Testis (tissue), 3 donors: ENCODE results near the gene FSD2. TPM values are rescaled to one million over a fixed set of nuclear protein-coding genes. Genes with fewer than 3 reads are reported as not detected.
"Not testable (repeated sequence)": the region's sequence is repeated elsewhere in the genome, so short reads cannot be mapped to it uniquely, and the experiment has no call there.

Experiments used
- DNase-seq: peaks from one replicate; pipeline ENCODE4 v3.0.0-alpha.2; 2019
- H3K27ac ChIP-seq, 2 donors: fragments of 200-600 bp; sonication (generic); one replicate each; pipeline ENCODE4 v1.5.1; 2019
- H3K27me3 ChIP-seq: fragments of 200-600 bp; sonication (generic); one replicate; pipeline ENCODE4 v1.5.1; 2019
- H3K36me3 ChIP-seq: fragments of 200-600 bp; sonication (generic); one replicate; pipeline ENCODE4 v1.5.1; 2017; ENCODE audit warnings: low read depth; ENCODE audit errors: missing control alignments
- H3K4me1 ChIP-seq: fragments of 200-600 bp; sonication (generic); one replicate; pipeline ENCODE4 v1.5.1; 2019
- H3K4me3 ChIP-seq, 2 donors: fragments of 200-600 bp; sonication (generic); one replicate each; pipeline ENCODE4 v1.5.1; 2017 to 2019
- H3K9me3 ChIP-seq: fragments of 200-600 bp; sonication (generic); one replicate; pipeline ENCODE4 v1.5.1; 2017
- CTCF ChIP-seq, 3 experiments: fragments of 450-650 bp in 2 of 3; fragments of 200-600 bp in 1 of 3; sonication (generic) in 1 of 3; IDR thresholded peaks; one replicate each; pipeline ENCODE4 v1.5.1; 2016 to 2019; ENCODE audit warnings: antibody characterized with exemption in 3 of 3, mild to moderate bottlenecking in 2 of 3, moderate library complexity in 1 of 3
- POLR2A ChIP-seq: fragments of 450-650 bp; IDR thresholded peaks from one replicate; pipeline ENCODE4 v1.6.1; 2017; ENCODE audit warnings: antibody characterized with exemption, mild to moderate bottlenecking, moderate library complexity
- WGBS, 2 donors: methylation state at CpG; one replicate each; pipeline ENCODE4 v1.1.5; 2018; 5-methylcytosine and 5-hydroxymethylcytosine counted together
- intact Hi-C: fragments of 100-400 bp; cut with DNase I; formaldehyde crosslinking; loops from one replicate; pipeline ENCODE4 v1.15.1; 2023; ENCODE audit warnings: low total_unique reads
- polyA plus RNA-seq: library from polyadenylated mRNA; stranded (reverse); fragments of 350-450 nt; fragmentation: Illumina TruSeq; extraction: RNeasy Lipid Tissue Mini Kit (QIAGEN cat#74804); gene quantifications from one replicate; pipeline ENCODE4 v1.2.3, GENCODE V29; 2014; ENCODE audit warnings: low read depth, low replicate concordance; ENCODE audit not compliant: insufficient read depth
- total RNA-seq, 2 donors: library from RNA; depleted of rRNA; stranded (reverse); fragments of >200 nt; gene quantifications; one replicate each; pipeline ENCODE4 v1.2.3, GENCODE V29; 2016

The FSD2 gene
- total and polyA plus RNA-seq, 3 donors from 2014 or later: 0.19 to 0.95 TPM; not detected in 1

- intact Hi-C loops: no loop called here
- no peak overlapping the region for H3K27ac ChIP-seq
- no peaks in the 10 kb centered on the region for H3K4me1 ChIP-seq
- TF ChIP-seq CTCF (IDR thresholded peaks at IDR 0.05): no peak
- no peak for TF ChIP-seq POLR2A
- no peaks in the 10 kb centered on the region for H3K36me3 ChIP-seq
- no peaks in the 10 kb centered on the region for H3K9me3 ChIP-seq
- 80 to 89% methylated on average over 7 of the region's 7 CpGs for WGBS, 2 donors
- no peak overlapping the region for H3K4me3 ChIP-seq
- no peaks in the 10 kb centered on the region for H3K27me3 ChIP-seq
- no peak for DNase-seq
Measured at GRCh38 chr15:82774496-82774895, 31.4 kb downstream of the FSD2 start.

- DNase-seq: no peak
- intact Hi-C loops: no loop called here
- Histone ChIP-seq H3K27ac (no peak overlapping the region), H3K36me3 (no peaks in the 10 kb centered on the region), H3K4me1 (no peaks in the 10 kb centered on the region), H3K27me3 (no peaks in the 10 kb centered on the region), H3K9me3 (no peaks in the 10 kb centered on the region), H3K4me3 (no peak overlapping the region)
- 91 to 92% methylated on average over 4 to 12 of the region's 12 CpGs for WGBS, 2 donors
- TF ChIP-seq CTCF (IDR thresholded peaks at IDR 0.05): no peak
- TF ChIP-seq POLR2A: no peak
Measured at GRCh38 chr15:82771789-82772607, 33.9 kb downstream of the FSD2 start.

GRCh38 chr15:82768414-82769054, 37.3 kb downstream of the FSD2 start:
- intact Hi-C loops: no loop called here
- H3K36me3 ChIP-seq: no peaks in the 10 kb centered on the region
- H3K4me1 ChIP-seq: no peaks in the 10 kb centered on the region
- H3K27me3 ChIP-seq: no peaks in the 10 kb centered on the region
- H3K27ac ChIP-seq: no peak overlapping the region
- H3K4me3 ChIP-seq: no peak overlapping the region
- WGBS, 2 donors: 88 to 90% methylated on average over 4 of the region's 4 CpGs
- no peak for DNase-seq
- TF ChIP-seq POLR2A (no peak), CTCF (IDR thresholded peaks at IDR 0.05) (no peak)
- H3K9me3 ChIP-seq: no peaks in the 10 kb centered on the region

- intact Hi-C loops: no loop called here
- no peaks in the 10 kb centered on the region for H3K36me3 ChIP-seq
- no peak for TF ChIP-seq CTCF (IDR thresholded peaks at IDR 0.05)
- TF ChIP-seq POLR2A: no peak
- DNase-seq: no peak
- H3K27ac ChIP-seq: no peak overlapping the region
- no peaks in the 10 kb centered on the region for H3K4me1 ChIP-seq
- H3K4me3 ChIP-seq: no peak overlapping the region
- no peaks in the 10 kb centered on the region for H3K27me3 ChIP-seq
- H3K9me3 ChIP-seq: no peaks in the 10 kb centered on the region
- WGBS, 2 donors: 86 to 92% methylated on average over 1 to 2 of the region's 2 CpGs
Measured at GRCh38 chr15:82767163-82767829, 38.6 kb downstream of the FSD2 start.

GRCh38 chr15:82766201-82766600, 39.7 kb downstream of the FSD2 start:
- WGBS, 2 donors: 86% methylated on average over 6 to 7 of the region's 7 CpGs
- H3K4me3 ChIP-seq, H3K27ac ChIP-seq, DNase-seq, H3K27me3 ChIP-seq, H3K4me1 ChIP-seq, intact Hi-C loops, H3K36me3 ChIP-seq, H3K9me3 ChIP-seq: not testable (repeated sequence)
